ENCODE measurements around the gene MPEG1. TPM values are rescaled to one million over a fixed set of nuclear protein-coding genes. Genes with fewer than 3 reads are reported as not detected.

The MPEG1 gene
- polyA plus RNA-seq, 3 donors, result 8.5 to 9.3 (median 9.0) TPM

DNA sequence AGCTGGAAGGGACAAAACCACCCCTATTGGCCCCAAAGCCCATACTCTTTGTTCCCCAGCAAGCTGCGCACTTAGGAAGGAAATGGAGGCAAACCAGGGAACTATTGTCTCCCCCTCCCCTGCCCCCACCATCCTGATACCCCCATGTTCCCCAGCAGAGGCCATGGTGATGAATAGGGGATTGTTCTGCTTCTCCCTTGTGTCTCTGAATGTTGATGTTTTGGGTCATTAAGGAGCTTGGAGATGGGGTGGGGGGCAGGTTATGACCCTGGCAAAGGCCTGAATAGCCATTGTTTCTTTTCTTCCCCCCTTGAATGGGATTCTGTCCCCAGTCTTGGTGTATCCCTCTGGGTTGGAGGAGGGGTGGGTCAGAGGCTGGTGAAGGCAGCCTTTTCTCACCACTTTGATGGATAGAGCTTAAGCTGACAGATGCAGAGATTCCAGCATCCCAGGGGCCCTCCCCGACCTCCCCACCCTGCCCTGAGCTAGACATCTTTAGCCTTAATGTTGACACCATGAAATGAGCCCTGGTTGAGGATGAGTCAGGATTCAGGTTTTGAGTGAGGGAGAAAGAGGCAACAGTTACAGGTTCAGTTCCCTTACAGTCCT, 32.5 kb downstream of the MPEG1 start:
- DNase-seq (ENCODE audit: extremely low read depth in 1 of 11, low read depth in 9 of 11, low spot score in 4 of 11), result no peak

DNA sequence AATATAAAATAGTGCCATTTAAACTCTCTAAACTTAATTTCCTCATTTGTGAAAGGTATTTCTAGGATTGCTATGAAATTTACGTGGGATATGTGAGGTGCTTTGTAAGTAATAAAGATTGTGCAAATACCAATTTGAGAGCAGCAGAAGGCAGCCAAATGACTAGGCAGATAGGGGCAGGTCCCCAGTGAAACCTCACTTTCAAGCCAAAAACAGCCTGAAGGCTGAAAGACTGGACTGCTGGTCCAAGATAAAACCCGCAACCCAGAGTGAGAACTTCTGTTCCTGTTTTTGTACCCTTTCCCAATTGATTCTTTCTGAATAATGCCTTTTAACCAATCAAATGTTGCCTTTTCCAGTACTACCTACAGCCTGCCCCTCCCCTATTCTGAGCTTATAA, 33.6 kb downstream of the MPEG1 start:
- no peak for DNase-seq (ENCODE audit: extremely low read depth in 1 of 11, low read depth in 9 of 11, low spot score in 4 of 11)

GRCh38 chr11:59178402-59178801, 34.3 kb downstream of the MPEG1 start:
- DNase-seq (ENCODE audit: extremely low read depth in 1 of 11, low read depth in 9 of 11, low spot score in 4 of 11), result no peak

- no peak for DNase-seq (ENCODE audit: extremely low read depth in 1 of 11, low read depth in 9 of 11, low spot score in 4 of 11)
Measured at GRCh38 chr11:59176330-59176729, 36.4 kb downstream of the MPEG1 start.

DNA sequence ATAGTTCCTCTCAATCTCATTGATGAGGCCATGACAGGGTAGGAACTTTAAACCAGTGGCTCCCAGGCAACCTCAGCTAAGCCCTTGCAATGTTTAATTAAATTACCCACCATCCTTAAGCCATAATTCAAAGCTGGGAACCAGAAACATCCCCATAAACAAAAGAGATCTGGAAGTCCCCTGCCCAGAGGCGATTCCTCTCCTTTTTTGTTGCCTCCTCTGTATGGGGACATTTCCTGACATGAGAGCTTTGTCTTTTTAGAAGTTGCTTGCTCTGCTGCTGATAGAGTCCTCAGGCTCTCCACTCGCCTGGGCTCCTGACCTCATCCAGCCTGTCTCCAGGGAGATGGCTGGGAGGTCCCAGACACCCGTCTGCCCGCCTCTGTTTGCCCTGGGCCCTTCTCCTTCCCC, 37.6 kb downstream of the MPEG1 start:
- DNase-seq (ENCODE audit: extremely low read depth in 1 of 11, low read depth in 9 of 11, low spot score in 4 of 11), result no peak

- DNase-seq (ENCODE audit: extremely low read depth in 1 of 11, low read depth in 9 of 11, low spot score in 4 of 11), result no peak
Measured at GRCh38 chr11:59174664-59175033, 38.1 kb downstream of the MPEG1 start.

- DNase-seq (ENCODE audit: extremely low read depth in 1 of 11, low read depth in 9 of 11, low spot score in 4 of 11), result peak in 4 of 11 donors; percentile 18 to 37 (median 22)
Measured at GRCh38 chr11:59173964-59174663, 38.6 kb downstream of the MPEG1 start.

- DNase-seq (ENCODE audit: extremely low read depth in 1 of 11, low read depth in 9 of 11, low spot score in 4 of 11), result peak in 8 of 11 donors; percentile 50 to 78 (median 54)
Measured at GRCh38 chr11:59173080-59173963, 39.4 kb downstream of the MPEG1 start.

DNA sequence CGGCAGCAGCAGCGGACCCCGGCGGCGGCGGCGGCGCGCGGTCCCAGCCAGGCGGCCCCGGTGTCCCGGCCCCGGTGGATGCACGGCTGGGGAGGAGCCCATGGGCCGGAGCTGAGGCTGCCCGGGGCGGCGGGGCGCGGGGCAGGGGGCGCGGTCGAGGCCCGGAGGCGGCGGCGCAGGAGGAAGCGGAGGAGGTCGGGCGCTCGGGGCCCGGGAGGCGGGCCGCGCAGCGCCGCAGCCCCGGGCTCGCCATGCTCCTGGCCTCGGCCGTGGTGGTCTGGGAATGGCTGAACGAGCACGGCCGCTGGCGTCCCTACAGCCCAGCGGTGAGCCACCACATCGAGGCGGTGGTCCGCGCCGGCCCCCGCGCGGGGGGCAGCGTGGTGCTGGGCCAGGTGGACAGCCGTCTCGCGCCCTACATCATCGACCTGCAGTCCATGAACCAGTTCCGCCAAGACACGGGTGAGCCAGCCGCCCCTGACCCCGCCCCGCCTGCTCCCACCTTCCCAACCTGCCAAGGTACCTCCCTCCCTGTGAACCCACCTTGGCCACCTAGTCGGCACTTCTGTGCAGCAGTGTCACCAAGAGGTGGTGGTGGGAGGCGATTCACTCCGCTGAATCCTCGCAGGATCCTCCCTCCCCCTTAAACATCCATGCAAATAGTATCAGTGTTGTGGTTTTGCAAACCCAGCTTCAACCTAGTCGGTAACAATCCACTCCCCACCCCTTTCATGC, 40.2 kb downstream of the MPEG1 start:
- peak in 4 of 11 donors; percentile 26 to 39 (median 28) for DNase-seq (ENCODE audit: extremely low read depth in 1 of 11, low read depth in 9 of 11, low spot score in 4 of 11)

- DNase-seq (ENCODE audit: extremely low read depth in 1 of 11, low read depth in 9 of 11, low spot score in 4 of 11), result peak in 10 of 11 donors; percentile 79 to 92 (median 88)
Measured at GRCh38 chr11:59171508-59172322, 41.0 kb downstream of the MPEG1 start, which contains the start of gene DTX4. DTX4 (plus strand) TSS chr11:59172132; CDS start chr11:59172596, 464 bp downstream.

DNA sequence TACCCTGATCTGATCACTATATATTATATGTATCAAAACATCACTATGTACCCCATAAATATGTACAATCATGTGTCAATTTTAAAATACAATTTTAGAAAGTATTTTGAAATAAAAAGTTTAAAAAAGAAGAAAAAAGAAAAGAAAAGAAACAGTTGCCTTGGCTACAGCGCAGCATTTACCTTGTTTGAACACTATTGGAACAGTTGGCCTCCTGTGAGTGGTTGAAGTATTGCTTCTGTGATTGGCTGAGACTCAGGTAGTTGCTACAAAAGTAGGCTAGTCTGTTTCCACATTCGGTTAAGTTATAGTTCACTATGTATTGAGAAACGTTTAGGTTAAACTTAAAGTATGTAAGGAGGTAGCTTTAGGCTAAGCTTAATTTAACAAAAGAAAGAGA, 48.7 kb downstream of the MPEG1 start:
- DNase-seq (ENCODE audit: extremely low read depth in 1 of 11, low read depth in 9 of 11, low spot score in 4 of 11), result no peak

Other genes starting within 250 kb of the MPEG1 start
- under 1 TPM in 1 of 3 donors, not detected in 2; 0.17 TPM for gene GLYATL1B, start 126.6 kb downstream of the MPEG1 start, polyA plus RNA-seq (ENCODE audit: insufficient read length in 3 of 3)
- 10 to 100 TPM in 2 of 3 donors, 1 to 10 TPM in 1; 8.8 to 17.3 (median 16.2) TPM for gene FAM111B, start 105.7 kb downstream of the MPEG1 start, polyA plus RNA-seq (ENCODE audit: insufficient read length in 3 of 3)
- gene FAM111A, start 70.1 kb downstream of the MPEG1 start, polyA plus RNA-seq (ENCODE audit: insufficient read length in 3 of 3), result 10 to 100 TPM; 48.7 to 87.6 (median 62.7) TPM
- gene DTX4, start 40.8 kb downstream of the MPEG1 start, polyA plus RNA-seq (ENCODE audit: insufficient read length in 3 of 3), result 10 to 100 TPM; 41.3 to 62.1 (median 45.8) TPM
- gene OR5AN1, start 146.0 kb upstream of the MPEG1 start, polyA plus RNA-seq (ENCODE audit: insufficient read length in 3 of 3), result not detected
- under 1 TPM; 0.01 to 0.03 (median 0.02) TPM for gene OR5A2, start 213.5 kb upstream of the MPEG1 start, polyA plus RNA-seq (ENCODE audit: insufficient read length in 3 of 3)
- gene OR5A1, start 223.5 kb upstream of the MPEG1 start, polyA plus RNA-seq (ENCODE audit: insufficient read length in 3 of 3), result under 1 TPM in 2 of 3 donors, not detected in 1; 0.01 to 0.03 TPM
- gene OR4D6, start 244.0 kb upstream of the MPEG1 start, polyA plus RNA-seq (ENCODE audit: insufficient read length in 3 of 3), result not detected

Measured in renal cortex interstitium (tissue), 11 donors.